MM.1S (cell line): ENCODE measurements around the gene C11orf21.

Source experiments
- CTCF ChIP-seq: fragments of 300-600 bp; sonication (generic); IDR thresholded peaks from 2 replicates; pipeline ENCODE4 v1.5.1; 2016; ENCODE audit warnings: antibody characterized with exemption, low read length, mixed read lengths
- EZH2 ChIP-seq: fragments of 300-600 bp; sonication (generic); optimal IDR thresholded peaks from 2 replicates; pipeline ENCODE3; 2017; ENCODE audit warnings: low read depth, mild to moderate bottlenecking, antibody characterized with exemption, low read length, mixed read lengths

DNA sequence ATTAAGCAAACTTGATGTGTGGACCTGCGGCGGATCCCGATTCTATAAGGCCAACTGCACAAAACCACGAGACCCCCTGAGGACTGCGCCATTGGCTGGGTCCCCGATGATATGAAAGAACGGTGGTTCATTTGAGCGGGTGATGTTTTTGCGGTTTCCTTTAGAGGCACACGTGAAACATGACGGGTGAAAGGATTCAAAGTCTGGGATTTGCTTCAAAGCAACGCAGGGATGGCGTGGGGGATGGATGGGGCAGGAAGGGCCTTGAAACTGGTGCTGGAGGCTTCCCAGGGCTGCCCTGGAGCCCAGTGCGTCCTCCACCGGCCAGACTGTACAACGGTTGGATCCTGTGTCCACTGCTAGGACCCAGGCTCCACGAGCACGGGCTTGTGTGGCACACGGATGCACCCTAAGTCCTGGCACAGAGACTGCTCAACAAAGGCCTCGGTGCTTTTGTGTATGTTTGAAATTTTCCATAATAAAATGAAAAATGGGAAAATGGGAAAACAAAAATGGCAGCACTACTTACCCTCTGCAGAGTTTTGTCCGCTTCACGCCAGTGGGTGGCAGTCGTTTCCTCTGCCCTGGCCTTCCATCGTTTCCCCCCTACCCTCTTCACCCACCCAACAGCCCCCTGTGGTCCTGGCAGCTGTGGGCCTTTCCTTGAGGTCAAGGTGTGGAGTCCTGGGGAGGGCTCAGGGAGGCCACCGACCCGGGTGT lies 35.0 kb downstream of the C11orf21 start:
- no peak for TF ChIP-seq CTCF
- no peak for TF ChIP-seq EZH2
